Hepatocyte (in vitro differentiated cells): ENCODE data around the gene GRK6. TPM values are rescaled to one million over a fixed set of nuclear protein-coding genes. Genes with fewer than 3 reads are reported as not detected.

Experiments used
- DNase-seq: peaks from one replicate; pipeline ENCODE4 v3.0.0-alpha.2; 2016; ENCODE audit warnings: low spot score
- H2AFZ ChIP-seq: fragments of 200-600 bp; sonication (generic); 2 replicates; pipeline ENCODE4 v1.6.0; 2016; ENCODE audit warnings: antibody characterized with exemption, mild to moderate bottlenecking
- H3K27ac ChIP-seq: fragments of 200-600 bp; sonication (generic); 2 replicates; pipeline ENCODE4 v1.5.1; 2016; ENCODE audit warnings: mild to moderate bottlenecking
- H3K27me3 ChIP-seq: fragments of 200-600 bp; sonication (generic); 2 replicates; pipeline ENCODE4 v1.6.1; 2016
- H3K36me3 ChIP-seq: fragments of 200-600 bp; sonication (generic); replicated peaks from 2 replicates; pipeline ENCODE4 v1.5.1; 2016; ENCODE audit warnings: low read depth; ENCODE audit not compliant: insufficient read depth
- H3K4me1 ChIP-seq: fragments of 200-600 bp; sonication (generic); 2 replicates; pipeline ENCODE4 v1.5.1; 2016; ENCODE audit warnings: mild to moderate bottlenecking, moderate library complexity; ENCODE audit not compliant: insufficient read depth
- H3K4me2 ChIP-seq: fragments of 200-600 bp; sonication (generic); 2 replicates; pipeline ENCODE4 v1.6.0; 2016
- H3K4me3 ChIP-seq: fragments of 200-600 bp; sonication (generic); 2 replicates; pipeline ENCODE4 v1.5.1; 2016; ENCODE audit warnings: mild to moderate bottlenecking
- H3K79me2 ChIP-seq: fragments of 200-600 bp; sonication (generic); 2 replicates; pipeline ENCODE4 v1.6.0; 2017; ENCODE audit warnings: mild to moderate bottlenecking
- H3K9me2 ChIP-seq: fragments of 200-600 bp; sonication (generic); replicated peaks from 2 replicates; pipeline ENCODE4 v1.6.0; 2017; ENCODE audit warnings: mild to moderate bottlenecking; ENCODE audit not compliant: insufficient read depth
- H3K9me3 ChIP-seq: fragments of 200-600 bp; sonication (generic); 2 replicates; pipeline ENCODE4 v1.5.1; 2016; ENCODE audit warnings: low read depth, mild to moderate bottlenecking
- H4K20me1 ChIP-seq: fragments of 200-600 bp; sonication (generic); 2 replicates; pipeline ENCODE4 v1.6.0; 2016; ENCODE audit warnings: mild to moderate bottlenecking; ENCODE audit not compliant: insufficient read depth, poor library complexity, severe bottlenecking
- EZH2 ChIP-seq: fragments of 200-600 bp; sonication (generic); IDR thresholded peaks from 2 replicates; pipeline ENCODE4 v1.6.1; 2016; ENCODE audit warnings: antibody characterized with exemption, mild to moderate bottlenecking, borderline replicate concordance
- EZH2phosphoT487 ChIP-seq: fragments of 200-600 bp; sonication (generic); IDR thresholded peaks from one replicate; pipeline ENCODE4 v1.6.1; 2018; ENCODE audit warnings: antibody characterized with exemption, mild to moderate bottlenecking, low read depth, moderate library complexity; ENCODE audit not compliant: unreplicated experiment, severe bottlenecking
- WGBS: methylation state at CpG from one replicate; pipeline ENCODE4 v1.1.6; 2016; ENCODE audit warnings: low lambda C conversion rate; ENCODE audit errors: missing lambda C conversion rate; 5-methylcytosine and 5-hydroxymethylcytosine counted together
- polyA plus RNA-seq: library from polyadenylated mRNA; unstranded; fragments of >200 nt; fragmentation: Nextera tagmentation; extraction: Ambion mirVana; gene quantifications from 2 replicates; pipeline ENCODE4 v1.2.1, GENCODE V29; 2016
- total RNA-seq: library from RNA; depleted of rRNA; stranded (reverse); fragments of >200 nt; gene quantifications from 2 replicates; pipeline ENCODE4 v1.2.3, GENCODE V29; 2014
- TF ChIP-seq, protein P1 (sequence below): fragments of 200-600 bp; sonication (generic); IDR thresholded peaks from 2 replicates; pipeline ENCODE4 v1.5.1; 2016; ENCODE audit warnings: antibody characterized with exemption, mild to moderate bottlenecking; ENCODE audit not compliant: poor library complexity

The GRK6 gene
- total and polyA plus RNA-seq, 2 experiments from 2014 or later, result 29.3 to 31.1 TPM

DNA sequence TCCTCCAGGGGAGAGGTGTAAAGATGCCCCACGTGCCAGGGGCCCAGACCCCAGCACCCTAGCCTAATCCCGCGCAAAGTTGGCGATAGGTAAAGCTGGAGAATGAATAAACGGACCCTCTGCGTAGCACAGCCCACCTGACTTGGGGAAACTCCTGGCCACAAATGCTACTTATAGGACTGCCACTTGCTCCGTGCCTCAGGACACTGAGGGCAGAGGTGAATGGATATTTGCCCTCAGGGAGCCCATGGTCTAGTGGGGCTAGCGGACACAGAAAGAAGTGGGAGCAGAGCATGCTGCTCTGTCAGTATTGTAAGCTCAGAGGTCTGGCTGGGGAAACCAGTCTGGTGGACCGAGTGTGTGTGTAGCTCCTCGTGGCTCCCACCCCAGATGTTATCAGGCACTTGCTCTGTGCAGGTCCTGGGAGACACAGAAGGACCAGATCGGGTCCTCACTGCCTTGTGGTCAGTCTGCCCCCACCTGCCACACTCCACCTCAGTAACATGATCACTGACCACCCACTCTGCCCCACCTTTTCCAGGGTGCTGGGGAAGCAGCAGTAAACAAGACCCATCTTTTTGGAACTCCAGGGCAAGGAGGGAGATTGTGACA lies 841 bp downstream of the GRK6 start:
- H3K4me2 ChIP-seq, result peak overlapping the region; percentile 97
- H3K79me2 ChIP-seq, result peaks cover 29% of the 10 kb centered on the region
- H3K4me1 ChIP-seq, result peaks cover 9% of the 10 kb centered on the region
- 12% methylated on average over 11 of the region's 11 CpGs for WGBS
- H4K20me1 ChIP-seq, result peaks cover 4% of the 10 kb centered on the region
- peak overlapping the region; percentile 22 for H2AFZ ChIP-seq
- TF ChIP-seq EZH2phosphoT487, result no peak
- TF ChIP-seq, protein P1, sequence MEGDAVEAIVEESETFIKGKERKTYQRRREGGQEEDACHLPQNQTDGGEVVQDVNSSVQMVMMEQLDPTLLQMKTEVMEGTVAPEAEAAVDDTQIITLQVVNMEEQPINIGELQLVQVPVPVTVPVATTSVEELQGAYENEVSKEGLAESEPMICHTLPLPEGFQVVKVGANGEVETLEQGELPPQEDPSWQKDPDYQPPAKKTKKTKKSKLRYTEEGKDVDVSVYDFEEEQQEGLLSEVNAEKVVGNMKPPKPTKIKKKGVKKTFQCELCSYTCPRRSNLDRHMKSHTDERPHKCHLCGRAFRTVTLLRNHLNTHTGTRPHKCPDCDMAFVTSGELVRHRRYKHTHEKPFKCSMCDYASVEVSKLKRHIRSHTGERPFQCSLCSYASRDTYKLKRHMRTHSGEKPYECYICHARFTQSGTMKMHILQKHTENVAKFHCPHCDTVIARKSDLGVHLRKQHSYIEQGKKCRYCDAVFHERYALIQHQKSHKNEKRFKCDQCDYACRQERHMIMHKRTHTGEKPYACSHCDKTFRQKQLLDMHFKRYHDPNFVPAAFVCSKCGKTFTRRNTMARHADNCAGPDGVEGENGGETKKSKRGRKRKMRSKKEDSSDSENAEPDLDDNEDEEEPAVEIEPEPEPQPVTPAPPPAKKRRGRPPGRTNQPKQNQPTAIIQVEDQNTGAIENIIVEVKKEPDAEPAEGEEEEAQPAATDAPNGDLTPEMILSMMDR, result no peak
- no peak for TF ChIP-seq EZH2
- peak overlapping the region; percentile 88 for H3K27ac ChIP-seq
- no peaks in the 10 kb centered on the region for H3K27me3 ChIP-seq
- H3K9me3 ChIP-seq, result no peaks in the 10 kb centered on the region
- no peaks in the 10 kb centered on the region for H3K9me2 ChIP-seq
- peak overlapping the region; percentile 60 for H3K4me3 ChIP-seq
- no peak for DNase-seq
- H3K36me3 ChIP-seq, result no peaks in the 10 kb centered on the region

DNA sequence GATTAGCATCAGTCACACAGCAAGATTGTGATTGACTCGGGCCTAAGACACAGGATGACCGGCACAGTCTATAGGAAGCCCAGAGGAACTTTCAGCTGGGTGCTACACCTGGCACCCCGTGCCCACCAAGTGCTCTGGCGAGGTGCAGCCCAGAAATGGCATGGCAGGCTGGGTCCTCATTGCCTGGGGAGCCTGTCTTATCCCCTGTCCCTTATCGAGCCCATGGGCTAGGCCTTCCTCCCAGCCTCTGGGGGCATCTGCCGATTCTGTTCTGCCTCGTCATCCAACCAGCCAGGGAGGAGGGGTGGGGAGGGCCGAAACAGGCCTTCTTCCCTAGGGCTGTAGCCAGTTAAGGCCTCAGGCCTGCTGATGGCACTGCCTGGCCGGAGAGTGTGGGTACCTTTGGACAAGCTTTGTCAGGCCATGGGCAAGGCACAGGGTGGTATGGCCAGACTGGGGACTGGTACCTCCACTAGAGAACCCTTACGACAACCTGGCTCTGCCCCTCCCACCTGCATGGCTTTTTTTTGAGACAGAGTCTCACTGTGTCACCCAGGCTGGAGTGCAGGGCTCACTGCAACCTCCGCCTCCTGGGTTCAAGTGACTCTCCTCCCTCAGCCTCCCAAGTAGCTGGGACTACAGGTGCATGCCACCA lies 1.6 kb downstream of the GRK6 start:
- H3K9me2 ChIP-seq, result no peaks in the 10 kb centered on the region
- H2AFZ ChIP-seq, result no peak overlapping the region
- no peaks in the 10 kb centered on the region for H3K27me3 ChIP-seq
- no peaks in the 10 kb centered on the region for H3K9me3 ChIP-seq
- H3K4me2 ChIP-seq, result peak overlapping the region; percentile 97
- H3K4me1 ChIP-seq, result peaks cover 9% of the 10 kb centered on the region
- TF ChIP-seq, protein P1, result no peak
- TF ChIP-seq EZH2, result no peak
- TF ChIP-seq EZH2phosphoT487, result no peak
- H3K27ac ChIP-seq, result no peak overlapping the region
- peaks cover 29% of the 10 kb centered on the region for H3K79me2 ChIP-seq
- 93% methylated on average over 11 of the region's 11 CpGs for WGBS
- DNase-seq, result no peak
- H3K36me3 ChIP-seq, result no peaks in the 10 kb centered on the region
- H3K4me3 ChIP-seq, result no peak overlapping the region
- H4K20me1 ChIP-seq, result peaks cover 4% of the 10 kb centered on the region

DNA sequence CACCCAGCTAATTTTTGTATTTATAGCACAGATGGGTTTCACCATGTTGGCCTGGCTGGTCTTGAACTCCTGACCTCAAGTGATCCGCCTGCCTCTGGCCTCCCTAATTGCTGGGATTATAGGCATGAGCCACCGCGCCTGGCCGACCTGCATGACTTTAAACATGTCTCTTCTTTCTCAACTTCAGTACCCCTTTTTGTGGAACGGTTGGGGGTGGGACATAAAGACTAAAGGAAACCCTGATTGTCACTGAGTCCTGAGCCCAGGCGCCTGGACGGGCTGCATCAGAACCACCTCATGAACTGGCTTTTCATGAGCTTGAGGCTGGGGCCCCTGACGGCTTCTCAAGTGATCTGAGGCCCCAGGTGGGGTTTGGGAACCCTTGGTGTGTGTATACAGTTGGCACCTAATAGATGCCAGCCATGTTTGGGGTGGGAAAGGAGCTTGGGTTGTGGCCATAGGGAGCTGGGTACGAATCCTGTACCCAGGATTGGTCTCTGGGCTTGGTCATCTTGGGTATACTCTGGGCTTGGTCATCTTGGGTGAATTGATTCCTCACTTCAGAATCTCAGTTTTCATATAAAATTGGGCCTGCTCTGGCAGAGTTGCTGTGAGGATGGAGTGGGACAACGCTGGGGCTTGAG lies 2.2 kb downstream of the GRK6 start:
- H3K27ac ChIP-seq, result no peak overlapping the region

More for the DNA sequence above, 2.2 kb downstream of the GRK6 start:
- no peak overlapping the region for H3K4me3 ChIP-seq
- no peaks in the 10 kb centered on the region for H3K36me3 ChIP-seq
- 92% methylated on average over 10 of the region's 10 CpGs for whole genome bisulfite sequencing
- H3K27me3 ChIP-seq, result no peaks in the 10 kb centered on the region
- H3K4me1 ChIP-seq, result peaks cover 9% of the 10 kb centered on the region
- no peak for DNase-seq
- no peaks in the 10 kb centered on the region for H3K9me3 ChIP-seq
- TF ChIP-seq EZH2phosphoT487, result no peak
- no peak for TF ChIP-seq EZH2
- TF ChIP-seq, protein P1, result no peak
- H3K4me2 ChIP-seq, result no peak overlapping the region
- no peak overlapping the region for H2AFZ ChIP-seq
- H3K79me2 ChIP-seq, result peaks cover 29% of the 10 kb centered on the region
- H4K20me1 ChIP-seq, result peaks cover 4% of the 10 kb centered on the region
- H3K9me2 ChIP-seq, result no peaks in the 10 kb centered on the region
